Measurements from ENCODE around the gene NRN1L.
A peak's percentile ranks its signal among the peaks of the same experiment; 100 is the strongest.

NRN1L gene

DNA sequence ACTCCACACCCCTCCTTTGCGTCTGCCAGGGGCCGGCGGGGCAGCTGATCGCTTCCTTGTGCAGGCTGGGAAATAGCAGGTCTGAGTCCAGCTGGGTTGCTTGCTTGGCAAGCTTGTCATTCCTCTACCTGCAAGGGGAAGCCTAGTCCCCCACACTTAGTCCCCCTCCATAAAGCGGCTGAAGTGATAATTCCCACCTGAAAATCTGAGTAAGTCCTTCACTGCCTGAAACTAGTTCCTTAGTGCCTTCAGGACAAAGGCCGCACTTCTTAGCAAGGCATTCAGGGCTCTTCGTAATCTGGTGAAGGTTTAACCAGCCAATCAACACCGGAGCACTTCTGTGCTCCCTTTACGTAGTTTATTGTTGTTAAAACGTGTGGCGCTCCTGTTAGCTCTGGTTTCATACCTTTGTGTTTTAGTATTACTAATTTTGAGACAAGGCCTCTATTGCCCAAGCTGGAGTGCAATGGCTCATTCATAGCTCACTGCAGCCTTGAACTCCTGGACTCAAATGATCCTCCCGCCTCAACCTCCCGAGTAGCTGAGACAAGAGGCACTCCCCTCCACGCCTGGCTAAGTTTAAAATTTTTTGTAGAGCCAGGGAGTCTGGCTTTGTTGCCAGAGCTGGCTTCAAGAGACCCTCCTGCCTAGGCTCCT lies 9.2 kb downstream of the NRN1L start:
- peak; percentile 31 for DNase-seq (ENCODE audit: low spot score)
- CTCF ChIA-PET: interaction anchor here (0.7 to 1.0 kb wide), 2 partner anchors 17 to 33 kb away, joined by 3 read pairs; no protein-coding TSS in a partner anchor
- peak overlapping the region; percentile 83 for H3K27ac ChIP-seq
- TF ChIP-seq, protein P1, sequence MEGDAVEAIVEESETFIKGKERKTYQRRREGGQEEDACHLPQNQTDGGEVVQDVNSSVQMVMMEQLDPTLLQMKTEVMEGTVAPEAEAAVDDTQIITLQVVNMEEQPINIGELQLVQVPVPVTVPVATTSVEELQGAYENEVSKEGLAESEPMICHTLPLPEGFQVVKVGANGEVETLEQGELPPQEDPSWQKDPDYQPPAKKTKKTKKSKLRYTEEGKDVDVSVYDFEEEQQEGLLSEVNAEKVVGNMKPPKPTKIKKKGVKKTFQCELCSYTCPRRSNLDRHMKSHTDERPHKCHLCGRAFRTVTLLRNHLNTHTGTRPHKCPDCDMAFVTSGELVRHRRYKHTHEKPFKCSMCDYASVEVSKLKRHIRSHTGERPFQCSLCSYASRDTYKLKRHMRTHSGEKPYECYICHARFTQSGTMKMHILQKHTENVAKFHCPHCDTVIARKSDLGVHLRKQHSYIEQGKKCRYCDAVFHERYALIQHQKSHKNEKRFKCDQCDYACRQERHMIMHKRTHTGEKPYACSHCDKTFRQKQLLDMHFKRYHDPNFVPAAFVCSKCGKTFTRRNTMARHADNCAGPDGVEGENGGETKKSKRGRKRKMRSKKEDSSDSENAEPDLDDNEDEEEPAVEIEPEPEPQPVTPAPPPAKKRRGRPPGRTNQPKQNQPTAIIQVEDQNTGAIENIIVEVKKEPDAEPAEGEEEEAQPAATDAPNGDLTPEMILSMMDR (conservative IDR thresholded peaks at IDR 0.05; ENCODE audit: low read depth): no peak
- POLR2A ChIA-PET (ENCODE audit: low non-redundant PET): no interaction called here

DNA sequence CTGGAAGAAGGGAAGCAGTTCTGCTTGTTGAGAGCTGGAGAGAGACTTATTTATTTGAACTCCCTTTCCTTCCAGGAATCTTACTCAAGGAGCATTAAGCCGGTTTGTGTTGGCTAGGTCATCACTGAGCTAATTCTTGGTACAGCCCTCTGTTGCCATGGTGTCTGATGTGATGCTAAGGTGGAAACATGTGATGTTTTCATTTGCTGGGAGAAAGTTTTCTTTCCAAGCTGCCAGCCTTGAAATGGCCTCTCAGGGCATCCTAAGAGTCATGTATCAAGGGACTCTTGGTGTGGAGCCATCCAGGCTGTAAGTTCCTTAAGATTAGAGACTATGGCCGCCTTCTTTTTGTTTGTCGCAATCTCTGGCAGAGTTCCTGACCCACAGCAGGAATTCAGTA lies 12.5 kb downstream of the NRN1L start:
- no peak for DNase-seq (ENCODE audit: low spot score)
- ChIA-PET POLR2A (ENCODE audit: low non-redundant PET) (no interaction called here), CTCF (interaction anchor here (1.2 kb wide), 1 partner anchor 81 kb away, joined by 3 read pairs; no protein-coding TSS in a partner anchor)
- TF ChIP-seq, protein P1 (conservative IDR thresholded peaks at IDR 0.05; ENCODE audit: low read depth): no peak
- peak overlapping the region; percentile 72 for H3K27ac ChIP-seq

DNA sequence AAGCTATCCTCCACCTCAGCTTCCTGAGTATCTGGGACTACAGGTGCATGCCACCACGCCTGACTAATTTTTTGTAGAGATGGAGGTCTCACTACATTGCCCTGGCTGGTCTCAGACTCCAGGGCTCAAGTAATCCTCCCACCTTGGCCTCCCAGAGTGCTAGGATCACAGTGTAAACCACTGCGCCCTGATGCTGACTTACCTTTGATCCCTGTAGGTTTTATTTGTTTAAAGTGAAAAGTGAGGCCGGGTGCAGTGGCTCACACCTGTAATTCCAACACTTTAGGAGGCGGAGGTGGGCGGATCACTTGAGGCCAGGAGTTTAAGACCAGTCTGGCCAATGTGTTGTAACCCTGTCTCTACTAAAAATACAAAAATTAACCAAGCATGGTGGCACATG lies 17.0 kb downstream of the NRN1L start:
- DNase-seq (ENCODE audit: low spot score): no peak
- ChIA-PET CTCF (no interaction called here), POLR2A (ENCODE audit: low non-redundant PET) (no interaction called here)
- TF ChIP-seq, protein P1 (conservative IDR thresholded peaks at IDR 0.05; ENCODE audit: low read depth): no peak
- no peak overlapping the region for H3K27ac ChIP-seq

DNA sequence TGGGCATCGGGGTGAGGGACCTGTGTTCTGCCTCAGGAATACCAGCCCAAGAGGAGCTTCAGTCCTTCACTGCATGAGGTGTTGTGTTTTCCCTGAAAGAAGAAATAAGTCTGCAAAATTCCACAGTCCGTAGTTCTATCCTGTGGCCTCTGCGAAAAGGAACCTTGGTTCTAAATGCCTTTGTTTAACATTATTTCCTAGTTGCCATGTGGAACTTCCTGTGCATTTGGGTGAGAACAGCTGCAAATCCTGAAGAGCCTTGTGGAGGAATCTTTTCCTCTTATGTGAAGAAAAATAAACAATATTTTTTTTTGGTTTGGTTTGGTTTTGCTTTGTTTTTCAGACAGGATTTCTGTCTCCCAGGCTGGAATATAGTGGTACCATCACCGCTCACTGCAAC lies 18.1 kb downstream of the NRN1L start:
- CTCF ChIA-PET: interaction anchor here (0.6 kb wide), 1 partner anchor 29 kb away, joined by 3 read pairs; no protein-coding TSS in a partner anchor
- DNase-seq (ENCODE audit: low spot score): no peak
- POLR2A ChIA-PET (ENCODE audit: low non-redundant PET): no interaction called here
- H3K27ac ChIP-seq: no peak overlapping the region
- TF ChIP-seq, protein P1 (conservative IDR thresholded peaks at IDR 0.05; ENCODE audit: low read depth): no peak

DNA sequence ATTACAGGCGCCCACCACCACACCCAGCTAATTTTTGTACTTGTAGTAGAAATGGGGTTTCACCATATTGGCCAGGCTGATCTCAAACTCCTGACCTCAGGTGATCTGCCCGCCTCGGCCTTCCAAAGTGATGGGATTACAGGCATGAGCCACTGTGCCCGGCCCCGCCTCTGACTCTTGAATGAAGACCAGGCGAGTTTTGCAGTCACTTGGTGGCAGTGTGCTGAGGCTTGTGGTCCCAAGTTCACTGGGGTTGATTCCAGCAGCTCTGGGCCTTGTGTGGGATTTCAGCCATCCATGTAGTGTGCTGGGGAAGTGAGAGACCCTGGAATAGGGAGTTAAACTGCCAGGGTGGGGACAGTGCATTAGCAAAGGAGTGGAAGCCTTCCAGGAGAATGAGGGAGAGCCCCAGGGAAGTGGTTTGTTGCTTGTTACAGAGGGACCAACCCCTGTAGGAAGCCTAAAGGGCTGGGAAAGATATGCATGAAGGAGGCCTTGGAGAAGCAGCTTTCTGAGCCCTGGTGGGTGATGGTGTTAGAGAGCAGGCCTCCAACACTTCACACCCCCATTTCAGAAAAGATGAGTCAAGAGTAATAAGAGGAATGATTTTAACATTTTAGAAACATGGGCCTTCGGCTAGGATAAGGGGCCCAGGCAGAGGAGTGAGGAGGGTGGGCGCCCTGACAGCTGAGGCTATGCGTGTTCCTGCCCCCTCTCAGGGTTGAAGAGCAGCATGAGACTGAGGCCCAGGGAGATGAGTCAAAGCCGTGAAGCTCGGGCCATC lies 22.9 kb downstream of the NRN1L start:
- POLR2A ChIA-PET (ENCODE audit: low non-redundant PET): no interaction called here

More for the DNA sequence above, 22.9 kb downstream of the NRN1L start:
- no peak for DNase-seq (ENCODE audit: low spot score)
- CTCF ChIA-PET: interaction anchor here (0.6 to 1.9 kb wide), 2 partner anchors 91 to 582 kb away, joined by 5 to 6 read pairs; no protein-coding TSS in a partner anchor
- H3K27ac ChIP-seq: peak overlapping the region; percentile 9; the same call in 1 of the 2 replicates
- TF ChIP-seq, protein P1 (conservative IDR thresholded peaks at IDR 0.05; ENCODE audit: low read depth): no peak
